SK-N-MC (cell line): ENCODE measurements around the gene FHOD3.

Experiments used
- EZH2 ChIP-seq: fragments of 200-600 bp; sonication (generic); IDR thresholded peaks from one replicate; pipeline ENCODE4 v1.6.1; 2017; ENCODE audit warnings: antibody characterized with exemption
- FOXP2 ChIP-seq: optimal IDR thresholded peaks from 2 replicates; pipeline ENCODE3; 2011; ENCODE audit warnings: mild to moderate bottlenecking, moderate library complexity; ENCODE audit not compliant: insufficient read depth; ENCODE audit errors: extremely low read length, control extremely low read depth
- POLR2AphosphoS5 ChIP-seq: IDR thresholded peaks from 2 replicates; pipeline ENCODE4 v1.6.1; 2012; ENCODE audit warnings: mild to moderate bottlenecking, low read depth, low read length, borderline replicate concordance

DNA sequence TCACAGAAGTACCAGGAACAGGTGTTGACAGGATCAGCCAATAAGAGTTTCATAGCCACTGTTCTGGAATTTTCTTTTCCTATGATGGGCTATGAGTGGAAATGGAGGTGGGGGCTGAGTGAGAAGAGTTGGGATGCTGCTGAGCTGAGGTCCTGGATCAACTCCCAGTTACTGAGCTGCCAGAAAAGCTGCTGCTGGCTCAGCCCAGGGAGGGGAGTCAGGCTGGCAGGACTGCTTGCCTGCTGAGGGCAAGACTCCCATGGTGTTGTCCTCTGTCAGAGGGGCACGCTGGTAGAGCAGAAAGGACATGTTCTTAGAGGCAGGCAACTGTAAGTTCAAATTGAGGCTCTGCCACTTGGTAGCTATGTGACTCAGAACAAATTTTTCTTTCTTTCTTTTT, 519.5 kb downstream of the FHOD3 start:
- TF ChIP-seq POLR2AphosphoS5 (no peak), EZH2 (no peak), FOXP2 (no peak)
